HG02884 (cell line): ENCODE data around the gene NAB2.

ENCODE experiments used
- ATAC-seq: cut with Tn5 transposase; IDR thresholded peaks from one replicate; pipeline ENCODE4 v1.9.1; 2021; ENCODE audit warnings: mild to moderate bottlenecking, moderate library complexity; ENCODE audit not compliant: unreplicated experiment

NAB2 gene

DNA sequence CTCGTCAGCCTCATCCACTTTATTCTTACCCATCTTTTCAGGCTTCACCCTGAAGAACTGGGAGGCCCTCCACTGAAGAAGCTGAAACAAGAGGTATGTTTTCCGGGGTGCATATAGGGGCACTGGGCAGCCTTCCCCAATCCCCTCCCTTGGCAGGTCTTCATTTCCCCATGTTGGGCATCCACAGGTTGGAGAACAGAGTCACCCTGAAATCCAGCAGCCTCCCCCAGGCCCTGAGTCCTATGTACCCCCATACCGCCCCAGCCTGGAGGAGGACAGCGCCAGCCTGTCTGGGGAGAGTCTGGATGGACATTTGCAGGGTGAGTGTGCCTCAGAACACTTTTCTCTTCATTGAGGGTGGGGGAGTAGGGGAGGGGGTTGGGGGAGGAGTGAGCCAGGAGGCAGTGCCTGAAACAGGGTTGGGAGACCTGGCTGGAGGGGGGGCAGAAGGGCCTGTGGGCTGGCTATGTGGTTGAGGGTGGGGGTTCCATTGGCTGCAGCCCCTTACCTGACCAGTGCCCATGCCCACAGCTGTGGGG, 4.0 kb downstream of the NAB2 start:
- no peak for ATAC-seq

DNA sequence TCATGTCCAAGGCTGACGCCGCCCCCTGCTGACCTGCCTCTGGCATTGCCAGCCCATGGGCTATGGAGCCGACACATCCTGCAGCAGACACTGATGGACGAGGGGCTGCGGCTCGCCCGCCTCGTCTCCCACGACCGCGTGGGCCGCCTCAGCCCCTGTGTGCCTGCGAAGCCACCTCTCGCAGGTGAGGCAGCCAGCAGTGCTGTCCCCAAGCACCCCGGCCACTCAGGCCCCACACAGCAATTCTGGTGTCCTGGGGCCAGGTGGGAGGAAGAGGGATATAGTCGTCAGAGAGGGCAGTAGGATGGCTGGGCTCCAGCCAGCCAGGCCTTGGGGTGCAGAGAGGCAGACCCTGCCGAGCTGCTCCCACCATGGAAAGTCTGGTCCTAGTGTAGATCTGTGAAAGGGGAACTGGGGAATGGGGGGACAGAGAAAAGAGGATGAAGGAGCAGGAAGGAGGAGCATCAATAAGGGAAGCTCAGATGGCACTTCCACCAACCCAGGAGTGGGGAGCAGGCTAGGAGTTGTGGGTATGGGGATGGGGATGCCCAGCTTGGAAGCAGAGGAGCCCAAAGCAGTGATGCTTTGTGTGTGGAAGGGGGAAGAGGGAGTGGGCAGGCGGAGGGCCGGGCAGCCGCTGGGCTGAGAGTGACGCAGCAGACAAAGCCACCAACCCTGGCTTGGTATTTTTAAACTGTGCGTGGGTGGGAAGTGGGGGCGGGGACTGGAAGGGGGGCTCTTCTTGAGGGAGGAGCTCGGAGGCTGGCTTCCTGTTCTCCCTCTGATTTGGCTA, 4.7 kb downstream of the NAB2 start:
- no peak for ATAC-seq

DNA sequence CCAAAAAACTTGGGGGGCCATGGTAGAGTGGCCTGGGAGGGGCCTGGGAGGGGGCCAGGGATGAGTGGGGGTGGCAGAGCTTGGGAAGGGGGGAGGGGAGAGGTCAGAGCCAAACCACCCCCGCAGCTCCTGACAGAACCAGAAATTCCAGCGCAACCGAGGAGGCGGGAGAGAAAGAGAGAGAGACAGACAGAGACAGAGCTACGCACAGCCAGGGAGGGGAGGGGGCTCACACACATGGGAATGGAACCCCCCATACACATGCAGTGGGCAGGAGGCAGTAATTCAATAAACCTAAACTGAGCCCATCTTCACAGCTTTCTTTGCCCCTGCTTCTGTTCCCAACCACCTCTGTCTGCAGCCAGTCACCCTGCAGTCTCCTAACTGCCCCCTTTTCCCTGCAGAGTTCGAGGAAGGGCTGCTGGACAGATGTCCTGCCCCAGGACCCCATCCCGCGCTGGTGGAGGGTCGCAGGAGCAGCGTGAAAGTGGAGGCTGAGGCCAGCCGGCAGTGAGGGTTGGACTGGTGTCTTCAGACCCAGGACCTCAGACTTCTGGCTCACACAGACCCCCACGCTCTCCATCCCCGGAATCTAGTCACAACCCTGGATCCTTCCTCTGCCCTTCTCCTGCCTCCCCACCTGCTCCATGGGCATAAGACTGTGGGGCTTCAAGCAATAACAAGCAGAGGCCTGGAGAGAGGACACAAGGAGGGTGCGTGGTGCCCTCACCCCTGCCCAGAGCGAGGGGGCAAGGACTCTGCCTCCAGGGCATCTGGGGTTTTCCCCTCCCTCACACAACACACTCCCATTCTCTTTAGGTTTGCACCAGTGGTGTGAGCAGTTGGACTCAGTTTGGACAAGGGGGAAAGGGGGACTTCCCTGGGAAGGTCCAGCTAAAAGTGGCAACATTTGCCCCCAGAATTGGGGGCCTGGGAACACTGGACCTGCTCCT, 5.6 kb downstream of the NAB2 start:
- no peak for ATAC-seq

DNA sequence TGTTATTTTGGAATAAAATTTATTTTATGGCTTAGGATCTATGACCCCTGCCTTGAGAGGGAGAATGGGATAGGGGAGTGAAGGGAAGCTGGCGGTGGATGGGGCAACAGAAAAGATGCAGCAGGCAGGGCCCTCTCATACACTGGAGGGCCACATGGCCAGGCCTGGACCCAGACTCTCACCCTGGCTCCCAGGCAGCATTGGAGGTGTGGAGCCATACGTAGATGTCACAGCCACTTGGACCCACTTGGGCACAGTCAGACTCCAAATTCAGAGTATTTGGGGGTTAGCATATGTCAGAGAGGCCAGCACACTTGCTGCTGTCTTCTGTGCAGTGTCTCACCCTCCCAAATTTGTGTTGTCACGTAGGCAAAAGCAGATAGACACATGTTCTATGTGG, 6.5 kb downstream of the NAB2 start:
- no peak for ATAC-seq

DNA sequence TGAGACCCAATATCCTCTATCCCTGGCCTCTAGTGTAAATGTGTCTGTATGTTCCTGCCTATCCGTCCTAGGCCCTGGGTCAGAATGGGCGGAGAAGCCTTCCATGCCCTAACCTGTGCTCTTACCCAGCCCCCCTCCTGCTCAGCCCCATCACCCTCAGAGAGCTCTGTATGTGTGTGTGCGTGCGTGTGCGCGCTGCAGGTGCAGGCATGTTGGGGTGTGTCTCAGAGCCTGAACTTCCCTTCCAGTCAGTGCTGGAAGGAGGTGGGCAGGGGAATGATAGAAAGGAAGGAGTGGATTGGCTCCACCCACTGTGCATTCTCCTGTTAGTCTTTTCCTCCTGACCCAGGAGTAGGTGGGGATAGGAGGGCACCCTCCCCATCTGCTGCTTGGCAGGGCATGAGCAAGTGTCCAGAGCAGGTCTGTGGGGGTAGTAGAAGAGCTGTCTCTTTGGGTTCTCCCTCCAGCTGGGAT, 7.2 kb downstream of the NAB2 start:
- no peak for ATAC-seq

DNA sequence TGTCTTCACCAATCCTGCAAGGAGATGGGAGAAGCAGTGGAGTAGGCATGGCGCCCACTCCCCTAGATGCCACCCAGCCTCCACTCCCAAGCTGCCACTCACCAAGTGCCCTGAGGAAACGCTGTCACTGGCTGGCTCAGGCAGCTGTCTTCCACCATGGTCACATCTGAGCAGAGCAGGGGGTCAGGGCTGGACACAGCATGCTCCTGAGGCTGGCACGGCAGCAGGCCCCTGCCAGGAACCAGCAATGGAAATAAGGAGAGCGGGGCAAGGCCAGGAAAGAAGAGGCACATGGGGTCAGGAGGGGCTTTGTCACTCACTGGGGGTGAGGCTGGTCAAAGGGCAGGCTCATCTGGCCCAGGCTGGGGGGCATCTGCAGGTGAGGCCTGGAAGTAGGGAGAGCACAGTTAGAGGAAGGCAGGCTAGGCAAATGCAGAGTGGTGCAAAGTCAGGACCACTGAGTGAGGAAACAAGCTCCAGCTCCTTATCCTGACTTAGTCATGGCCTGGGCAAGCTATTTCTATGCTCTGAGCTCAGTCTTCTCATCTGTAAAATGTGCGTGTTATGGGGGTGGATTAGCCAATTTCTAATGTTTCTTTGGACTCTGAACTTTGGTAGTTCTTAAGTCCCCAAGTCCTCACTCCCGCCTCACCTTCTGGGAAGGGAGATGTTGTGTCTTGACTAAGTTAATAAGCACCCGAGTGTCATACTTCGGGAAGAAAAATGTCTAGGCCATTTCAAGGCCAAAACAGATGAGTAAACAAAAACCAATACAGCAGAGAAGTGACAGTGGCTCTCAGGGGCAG, 8.0 kb downstream of the NAB2 start:
- no peak for ATAC-seq

DNA sequence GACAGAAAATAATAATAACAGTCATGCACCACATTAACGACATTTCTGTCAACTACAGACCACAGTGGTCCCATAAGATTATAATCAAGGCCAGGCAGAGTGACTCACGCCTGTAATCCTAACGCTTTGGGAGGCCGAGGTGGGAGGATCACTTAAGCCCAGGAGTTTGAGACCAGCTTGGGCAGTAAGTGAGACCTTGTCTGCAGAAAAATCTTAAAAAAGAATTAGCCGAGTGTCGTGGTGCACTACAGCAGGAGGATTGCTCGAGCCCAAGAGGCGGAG, 8.6 kb downstream of the NAB2 start:
- no peak for ATAC-seq

DNA sequence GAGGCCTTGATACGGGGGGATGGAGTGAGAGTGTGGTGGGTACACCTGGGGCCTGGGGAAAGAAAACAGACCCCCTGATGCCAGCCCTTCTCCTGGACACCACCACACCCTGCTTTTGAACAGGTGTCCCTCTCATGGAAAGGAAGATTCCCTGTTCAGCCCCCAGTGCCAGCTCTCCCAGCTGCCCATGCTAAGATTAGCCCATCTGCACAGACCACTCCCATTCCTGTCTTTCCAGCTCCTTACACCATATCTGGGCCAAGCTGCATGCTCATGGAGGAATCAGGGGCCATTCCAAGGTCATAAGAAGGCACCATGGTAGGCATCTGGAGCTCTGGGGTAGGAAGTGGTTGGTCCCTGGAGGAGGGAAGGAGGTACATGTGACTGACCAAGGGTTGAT, 9.6 kb downstream of the NAB2 start:
- ATAC-seq, result no peak

DNA sequence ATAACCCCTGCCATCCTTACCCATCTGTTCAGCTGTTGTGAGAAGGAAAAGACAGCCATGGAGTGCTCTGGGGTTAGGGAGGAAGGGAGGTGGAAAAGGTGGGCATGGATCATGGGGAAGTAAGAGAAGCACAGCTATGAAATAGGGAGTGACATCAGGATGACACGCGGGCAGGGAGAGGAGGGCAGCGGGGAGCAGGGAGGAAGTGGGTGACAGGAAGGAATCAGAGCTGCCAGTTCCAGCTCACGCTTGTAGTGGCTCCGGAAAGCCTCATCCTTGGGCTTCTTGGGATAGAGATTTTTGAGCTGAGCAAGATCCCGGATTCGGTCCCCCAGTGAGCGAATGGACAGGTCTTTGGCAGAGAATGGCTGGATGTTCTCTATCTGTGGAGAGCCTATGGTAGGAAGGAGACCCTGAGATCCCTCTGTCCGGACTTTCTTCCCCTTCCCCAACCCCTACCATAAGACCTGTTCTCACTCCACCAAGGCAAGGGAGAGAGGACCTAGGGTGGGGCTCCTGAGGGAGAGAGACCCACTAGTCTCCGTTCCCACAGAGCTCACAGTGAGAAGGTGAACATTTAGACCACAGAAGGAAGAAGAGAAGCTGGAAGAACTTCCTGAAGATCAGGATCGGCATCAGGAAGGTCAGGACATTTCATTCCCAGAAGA, 10.3 kb downstream of the NAB2 start:
- ATAC-seq, result no peak

DNA sequence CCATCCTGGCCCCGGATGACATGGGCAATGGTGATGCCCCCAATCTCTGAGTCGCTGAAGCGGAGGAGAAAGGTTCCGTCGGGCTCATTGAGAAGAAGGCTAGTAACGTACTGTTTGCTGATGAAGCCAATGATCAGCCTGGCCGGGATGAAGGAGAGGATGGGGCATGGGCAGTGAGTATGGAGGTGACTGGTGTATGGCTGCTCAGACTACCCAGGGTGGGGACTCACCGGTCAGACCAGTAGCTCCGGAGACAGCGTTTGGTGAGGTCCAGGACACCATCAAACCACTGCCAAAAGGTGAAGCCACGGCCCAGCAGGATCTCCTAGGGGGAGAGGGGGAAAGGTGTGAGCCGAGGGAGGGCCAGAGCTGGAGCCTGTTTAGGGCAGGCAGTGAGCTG, 10.9 kb downstream of the NAB2 start:
- no peak for ATAC-seq

DNA sequence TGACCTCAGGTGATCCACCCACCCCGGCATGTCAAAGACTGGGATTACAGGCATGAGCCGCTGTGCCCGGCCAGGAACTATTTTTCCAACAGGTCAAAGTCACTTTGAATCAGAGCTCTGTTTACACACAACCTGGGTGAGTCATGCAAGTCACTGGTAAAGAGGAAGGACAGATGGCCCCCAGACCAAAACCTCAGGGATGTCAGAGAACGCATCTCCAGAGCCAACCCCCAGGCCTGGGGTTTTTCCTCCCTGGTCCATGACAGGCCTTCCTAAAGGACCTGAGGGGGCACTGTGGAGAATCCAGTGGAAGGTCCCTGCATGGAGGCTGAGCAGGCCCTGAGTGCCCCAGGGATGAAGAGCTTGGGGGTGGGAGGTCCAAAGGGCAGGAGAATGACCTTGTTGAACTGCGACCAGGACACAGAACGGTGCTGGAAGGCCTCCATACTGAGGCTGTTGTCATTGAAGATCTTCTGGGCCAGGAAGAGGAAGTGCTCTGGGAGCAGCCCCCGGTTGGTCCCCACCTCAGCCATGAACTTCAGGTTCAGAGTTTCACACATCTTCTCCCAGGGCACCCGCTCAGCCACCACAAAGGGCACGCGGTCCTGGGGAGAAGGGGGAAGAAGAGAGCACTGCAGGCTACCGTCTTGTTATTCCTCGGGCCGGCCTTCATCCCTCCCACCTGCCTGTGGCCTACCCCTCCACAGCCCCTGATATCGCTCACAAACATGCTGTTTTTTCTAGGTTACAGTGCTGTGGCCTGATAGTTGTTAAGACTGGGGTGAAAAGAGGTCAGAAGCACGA, 13.2 kb downstream of the NAB2 start:
- ATAC-seq, result no peak

DNA sequence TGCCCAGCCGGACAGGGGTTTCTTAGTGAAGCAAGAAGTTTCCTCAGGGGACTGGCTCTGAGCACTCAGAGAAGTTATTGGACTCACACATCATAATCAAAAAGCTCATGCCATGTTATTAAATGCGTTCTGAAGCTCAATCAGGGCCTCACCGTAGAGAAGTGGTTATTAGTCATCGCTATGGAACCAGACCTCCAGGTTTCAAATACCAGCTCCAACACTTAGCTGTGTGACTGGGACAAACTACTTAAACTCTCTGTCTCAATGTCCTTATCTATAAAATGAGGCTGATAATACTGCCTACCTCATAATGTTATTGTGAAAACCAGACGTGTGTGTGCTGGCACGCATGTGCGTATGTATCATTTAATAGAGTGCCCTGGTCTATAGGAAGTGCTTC, 14.9 kb downstream of the NAB2 start:
- ATAC-seq, result no peak

DNA sequence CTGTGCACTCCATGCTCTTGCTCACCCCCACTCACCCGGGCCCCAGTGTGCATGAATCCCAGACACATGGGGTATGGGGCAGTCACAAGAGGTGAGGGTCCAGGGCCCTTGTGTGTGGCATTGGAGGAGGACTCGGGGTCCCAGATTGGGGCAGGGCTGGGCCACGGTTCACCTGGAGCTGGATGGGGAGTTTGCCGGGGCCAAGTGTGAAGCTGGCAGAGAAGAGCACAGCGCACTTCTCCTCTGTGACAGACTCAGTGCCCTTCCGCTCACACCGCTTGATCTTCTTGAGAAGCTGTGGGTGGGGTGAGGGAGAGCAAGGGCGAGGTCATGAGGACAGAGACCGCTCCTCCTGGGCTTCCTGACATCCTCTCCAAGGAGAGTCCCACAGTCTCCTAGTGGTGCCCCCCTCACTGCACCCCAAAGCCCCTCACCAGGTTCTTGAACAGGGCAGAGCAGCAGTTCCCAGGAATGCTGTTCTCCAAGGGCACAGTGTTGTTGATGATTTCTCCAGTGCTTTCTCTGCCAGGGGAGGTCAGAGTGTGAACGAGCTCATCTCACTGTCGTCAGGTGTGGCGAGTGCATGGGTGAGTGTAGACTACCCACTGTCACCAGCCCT, 15.5 kb downstream of the NAB2 start:
- ATAC-seq, result no peak

DNA sequence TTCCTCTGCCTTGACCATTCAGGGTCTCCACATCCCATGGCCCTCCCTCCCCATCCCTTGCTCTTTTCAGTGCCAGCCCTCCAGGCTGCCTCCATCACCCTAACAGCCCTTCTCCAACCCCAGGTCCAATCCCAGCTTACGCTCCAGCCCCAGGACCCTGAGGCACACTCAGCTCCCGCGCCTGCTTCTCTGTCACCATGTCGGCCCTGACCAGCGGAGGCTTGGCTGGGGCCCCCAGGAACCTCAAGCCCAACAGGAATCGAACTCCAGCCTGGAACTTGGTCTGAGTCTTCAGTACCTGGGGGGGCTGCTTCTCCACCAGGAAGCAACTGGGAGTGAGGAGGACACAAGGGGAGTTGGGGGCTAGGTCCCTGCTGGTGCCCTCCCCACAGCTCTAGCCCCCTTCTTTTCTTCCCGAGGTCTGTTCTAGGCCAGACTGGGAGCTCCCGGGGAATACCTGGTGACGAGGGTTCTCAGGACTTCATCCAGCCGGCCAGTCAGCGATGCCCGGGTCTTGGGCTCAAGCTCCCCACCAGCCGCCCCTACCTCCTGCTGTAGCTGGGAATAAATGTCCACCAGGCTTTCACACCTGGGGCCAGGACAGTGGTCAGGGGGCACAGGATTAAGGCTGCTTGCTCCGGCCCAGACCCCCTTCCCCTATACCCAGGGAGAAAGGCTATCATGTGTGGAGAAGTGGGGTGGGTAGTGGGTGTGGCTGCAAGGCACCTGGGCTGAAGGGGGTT, 16.3 kb downstream of the NAB2 start:
- ATAC-seq, result no peak

DNA sequence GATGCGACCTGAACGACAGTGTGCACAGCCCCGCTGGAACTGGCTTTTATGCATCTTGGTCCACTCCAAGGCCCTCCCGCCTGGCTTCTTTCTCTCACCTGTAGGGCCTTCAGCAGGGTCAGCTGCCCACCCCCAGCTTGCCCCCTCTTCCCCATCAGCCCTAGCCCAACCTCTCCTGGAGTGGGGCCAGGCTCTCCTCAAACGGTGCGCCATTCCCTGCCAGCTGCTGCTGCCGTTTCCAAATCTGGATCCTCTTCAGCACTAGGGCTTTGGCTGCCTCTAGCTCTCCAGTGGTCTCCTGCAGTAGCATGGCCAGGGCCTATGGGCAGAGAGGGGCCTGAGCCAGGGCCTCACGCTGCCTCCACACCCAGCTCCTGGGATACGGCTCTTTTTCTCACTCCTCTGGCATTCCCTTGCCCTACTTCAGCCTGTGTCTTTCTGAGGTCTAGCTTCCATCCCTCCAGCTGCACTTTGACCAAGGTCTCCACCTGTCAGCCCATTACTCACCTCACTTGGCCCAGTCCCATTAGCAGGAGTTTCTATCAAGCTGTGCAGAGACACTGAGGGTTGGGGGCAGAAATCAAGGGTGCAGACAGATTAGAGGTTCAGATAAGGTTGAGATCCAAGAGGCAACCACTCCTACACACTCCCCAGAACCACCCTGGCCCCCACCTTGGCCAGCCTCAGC, 17.3 kb downstream of the NAB2 start:
- ATAC-seq, result no peak

DNA sequence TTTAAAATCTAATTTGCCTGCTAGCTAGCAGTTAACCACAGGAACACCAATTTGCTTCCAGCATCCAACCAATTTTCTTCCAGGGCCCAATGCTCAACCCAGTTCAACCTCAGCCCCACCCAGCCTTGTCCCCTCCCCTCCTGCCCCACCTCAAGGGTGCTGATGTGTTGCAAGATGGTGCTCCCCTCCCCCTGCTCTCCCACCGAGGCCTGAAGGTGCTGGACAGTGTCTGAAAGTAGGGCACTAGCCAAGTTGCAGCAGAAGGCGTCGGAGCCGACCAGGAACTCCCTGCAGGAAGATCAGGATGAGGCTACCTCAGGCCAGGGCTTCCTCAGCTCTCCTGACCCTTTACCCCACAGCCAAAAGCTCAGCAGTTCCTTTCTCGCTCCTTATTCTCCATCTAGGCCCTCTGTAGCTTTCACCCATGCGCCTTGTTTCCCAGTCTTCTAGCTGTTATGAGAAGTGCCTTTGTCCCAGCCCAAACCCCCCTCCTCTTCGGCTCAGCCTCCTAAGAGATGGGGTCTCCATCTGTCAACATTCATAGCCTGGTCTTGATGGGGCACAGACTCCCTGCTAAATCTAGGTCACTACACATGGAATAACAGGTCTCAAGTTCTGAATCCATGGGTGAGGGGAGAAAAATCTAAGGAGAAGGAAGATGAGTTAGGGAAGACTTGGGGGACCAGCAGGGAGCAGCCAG, 18.7 kb downstream of the NAB2 start:
- ATAC-seq, result no peak
